NB4 (cell line): Measurements from ENCODE around the gene LMOD3.

Experiments
- MYC ChIP-seq: IDR thresholded peaks from 2 replicates; pipeline ENCODE4 v1.6.1; 2011; ENCODE audit warnings: low read depth, low read length
- POLR2A ChIP-seq: IDR thresholded peaks from 2 replicates; pipeline ENCODE4 v1.6.1; 2011; ENCODE audit warnings: mild to moderate bottlenecking; ENCODE audit not compliant: insufficient read length; ENCODE audit errors: extremely low read depth
- TF ChIP-seq, protein P1 (sequence below): IDR thresholded peaks from one replicate; pipeline ENCODE4 v1.5.1; 2012; ENCODE audit warnings: low read depth, low read length

DNA sequence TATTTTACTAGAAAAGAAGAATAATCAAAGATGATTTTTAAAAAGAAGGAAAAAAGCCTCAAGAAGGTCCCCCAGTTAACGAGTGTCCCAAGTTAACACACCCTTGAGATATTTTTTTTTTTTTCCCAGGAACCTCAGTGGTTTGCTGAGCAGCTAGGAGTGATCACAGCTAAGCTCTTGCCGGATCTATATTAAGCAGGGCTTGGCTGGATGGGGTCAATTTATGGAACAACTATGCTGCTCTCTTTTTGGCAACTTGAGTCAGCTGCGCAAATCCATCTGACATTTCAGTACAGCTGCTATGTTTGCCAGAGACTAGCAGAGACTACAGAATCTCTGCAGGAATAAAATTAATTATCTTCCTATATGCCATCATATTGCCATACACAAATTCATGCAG is at the start of gene LMOD3:
- no peak for TF ChIP-seq POLR2A
- TF ChIP-seq, protein P1, sequence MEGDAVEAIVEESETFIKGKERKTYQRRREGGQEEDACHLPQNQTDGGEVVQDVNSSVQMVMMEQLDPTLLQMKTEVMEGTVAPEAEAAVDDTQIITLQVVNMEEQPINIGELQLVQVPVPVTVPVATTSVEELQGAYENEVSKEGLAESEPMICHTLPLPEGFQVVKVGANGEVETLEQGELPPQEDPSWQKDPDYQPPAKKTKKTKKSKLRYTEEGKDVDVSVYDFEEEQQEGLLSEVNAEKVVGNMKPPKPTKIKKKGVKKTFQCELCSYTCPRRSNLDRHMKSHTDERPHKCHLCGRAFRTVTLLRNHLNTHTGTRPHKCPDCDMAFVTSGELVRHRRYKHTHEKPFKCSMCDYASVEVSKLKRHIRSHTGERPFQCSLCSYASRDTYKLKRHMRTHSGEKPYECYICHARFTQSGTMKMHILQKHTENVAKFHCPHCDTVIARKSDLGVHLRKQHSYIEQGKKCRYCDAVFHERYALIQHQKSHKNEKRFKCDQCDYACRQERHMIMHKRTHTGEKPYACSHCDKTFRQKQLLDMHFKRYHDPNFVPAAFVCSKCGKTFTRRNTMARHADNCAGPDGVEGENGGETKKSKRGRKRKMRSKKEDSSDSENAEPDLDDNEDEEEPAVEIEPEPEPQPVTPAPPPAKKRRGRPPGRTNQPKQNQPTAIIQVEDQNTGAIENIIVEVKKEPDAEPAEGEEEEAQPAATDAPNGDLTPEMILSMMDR: no peak
- TF ChIP-seq MYC: no peak
